HEK293 (cell line): ENCODE results near the gene HTR7.

ENCODE experiments used
- CTCF ChIA-PET: fragments of 350-600 bp; formaldehyde crosslinking; extraction: SDS; loops from one replicate; lab custom pipeline; 2021; ENCODE audit warnings: antibody characterized with exemption; lab: Yijun Ruan, JAX
- POLR2A ChIA-PET: fragments of 300-600 bp; formaldehyde crosslinking; extraction: SDS; loops from one replicate; lab custom pipeline; 2020; ENCODE audit warnings: antibody characterized with exemption, inconsistent platforms; lab: Yijun Ruan, JAX
- H3K27ac ChIP-seq: fragments of 200-500 bp; sonication (Bioruptor generic); 2 replicates; pipeline ENCODE4 v1.5.1; 2014; ENCODE audit warnings: low read depth, low read length, control low read depth, inconsistent platforms; ENCODE audit errors: extremely low read depth
- H3K36me3 ChIP-seq, 2 experiments: fragments of 200-500 bp in 1 of 2; sonication (Bioruptor generic) in 1 of 2; 1 replicate in 1 of 2; 2 replicates in 1 of 2; pipeline ENCODE4 v1.5.1; 2014 to 2017; ENCODE audit warnings: inconsistent platforms in 2 of 2, low read length in 2 of 2; ENCODE audit not compliant: control insufficient read depth in 2 of 2, insufficient read depth in 1 of 2
- H3K4me1 ChIP-seq: fragments of 200-500 bp; sonication (Bioruptor generic); 2 replicates; pipeline ENCODE4 v1.5.1; 2014; ENCODE audit warnings: mild to moderate bottlenecking, low read length, inconsistent platforms; ENCODE audit not compliant: control insufficient read depth, insufficient read depth
- H3K4me3 ChIP-seq: 2 replicates; pipeline ENCODE4 v1.5.1; 2011; ENCODE audit warnings: low read depth, mild to moderate bottlenecking, control low read depth, low read length, moderate library complexity
- H3K9me3 ChIP-seq: fragments of 200-500 bp; sonication (Bioruptor generic); 2 replicates; pipeline ENCODE4 v1.5.1; 2014; ENCODE audit warnings: low read depth, low read length, inconsistent platforms; ENCODE audit not compliant: control insufficient read depth, insufficient read depth
- IKZF3 ChIP-seq: fragments of 450-650 bp; IDR thresholded peaks from 2 replicates; pipeline ENCODE4 v1.5.0; 2018; ENCODE audit warnings: missing biosample characterization, mild to moderate bottlenecking, missing genetic modification characterization, moderate library complexity
- SALL2 ChIP-seq: fragments of 450-650 bp; formaldehyde crosslinking; IDR thresholded peaks from 2 replicates; pipeline ENCODE4 v1.5.0; 2017; ENCODE audit warnings: missing biosample characterization, mild to moderate bottlenecking, missing genetic modification characterization, borderline replicate concordance
- SETDB1 ChIP-seq: IDR thresholded peaks from one replicate; pipeline ENCODE4 v1.6.1; 2017; ENCODE audit warnings: mild to moderate bottlenecking, low read length, moderate library complexity, mixed read lengths; ENCODE audit not compliant: insufficient read length
- ZNF202 ChIP-seq: fragments of 450-650 bp; formaldehyde crosslinking; IDR thresholded peaks from 2 replicates; pipeline ENCODE4 v1.5.1; 2016; ENCODE audit warnings: missing biosample characterization, missing genetic modification characterization, borderline replicate concordance
- ZNF23 ChIP-seq: fragments of 450-650 bp; formaldehyde crosslinking; IDR thresholded peaks from 2 replicates; pipeline ENCODE4 v1.5.1; 2016; ENCODE audit warnings: missing biosample characterization, missing genetic modification characterization, borderline replicate concordance
- ZNF335 ChIP-seq: fragments of 450-650 bp; formaldehyde crosslinking; conservative IDR thresholded peaks from 2 replicates; pipeline ENCODE4 v1.5.1; 2016; ENCODE audit warnings: missing biosample characterization, missing genetic modification characterization
- ZNF341 ChIP-seq: fragments of 450-650 bp; formaldehyde crosslinking; IDR thresholded peaks from 2 replicates; pipeline ENCODE4; 2016; ENCODE audit warnings: low read depth, missing biosample characterization, missing genetic modification characterization
- ZNF560 ChIP-seq: fragments of 450-650 bp; formaldehyde crosslinking; IDR thresholded peaks from 2 replicates; pipeline ENCODE4 v1.5.1; 2017; ENCODE audit warnings: missing biosample characterization, missing genetic modification characterization, borderline replicate concordance
- ZNF596 ChIP-seq: fragments of 450-650 bp; IDR thresholded peaks from 2 replicates; pipeline ENCODE4 v1.5.0; 2018; ENCODE audit warnings: missing biosample characterization, mild to moderate bottlenecking, missing genetic modification characterization, moderate library complexity
- ZNF629 ChIP-seq: fragments of 450-650 bp; formaldehyde crosslinking; IDR thresholded peaks from 2 replicates; pipeline ENCODE4 v1.5.1; 2017; ENCODE audit warnings: missing biosample characterization, missing genetic modification characterization
- ZNF654 ChIP-seq: fragments of 450-650 bp; formaldehyde crosslinking; IDR thresholded peaks from 2 replicates; pipeline ENCODE4 v1.5.1; 2016; ENCODE audit warnings: low read depth, missing biosample characterization, missing genetic modification characterization
- ZNF660 ChIP-seq: fragments of 450-650 bp; IDR thresholded peaks from 2 replicates; pipeline ENCODE4 v1.5.1; 2018; ENCODE audit warnings: missing biosample characterization, mild to moderate bottlenecking, missing genetic modification characterization
- ZNF791 ChIP-seq: fragments of 450-650 bp; formaldehyde crosslinking; IDR thresholded peaks from 2 replicates; pipeline ENCODE4 v1.5.1; 2016; ENCODE audit warnings: missing biosample characterization, missing genetic modification characterization
- ZNF837 ChIP-seq: fragments of 450-650 bp; formaldehyde crosslinking; IDR thresholded peaks from 2 replicates; pipeline ENCODE4 v1.5.1; 2016; ENCODE audit warnings: missing biosample characterization, missing genetic modification characterization
- TF ChIP-seq, protein P1 (sequence below): fragments of 450-650 bp; IDR thresholded peaks from 2 replicates; pipeline ENCODE4 v1.5.1; 2018; ENCODE audit warnings: missing biosample characterization, missing genetic modification characterization
- TF ChIP-seq, protein P2 (sequence below): fragments of 450-650 bp; formaldehyde crosslinking; IDR thresholded peaks from 2 replicates; pipeline ENCODE4 v1.5.1; 2016; ENCODE audit warnings: missing biosample characterization, missing genetic modification characterization
- TF ChIP-seq, protein P3 (sequence below): fragments of 450-650 bp; formaldehyde crosslinking; IDR thresholded peaks from 2 replicates; pipeline ENCODE4 v1.5.1; 2016; ENCODE audit warnings: missing biosample characterization, missing genetic modification characterization
- TF ChIP-seq, protein P4 (sequence below): fragments of 450-650 bp; formaldehyde crosslinking; IDR thresholded peaks from 2 replicates; pipeline ENCODE4 v1.5.1; 2016; ENCODE audit warnings: missing biosample characterization, missing genetic modification characterization
- TF ChIP-seq, protein P5 (sequence below): fragments of 450-650 bp; formaldehyde crosslinking; IDR thresholded peaks from 2 replicates; pipeline ENCODE4 v1.5.1; 2016; ENCODE audit warnings: missing biosample characterization, missing genetic modification characterization
- TF ChIP-seq, protein P6 (sequence below): fragments of 450-650 bp; formaldehyde crosslinking; conservative IDR thresholded peaks from 2 replicates; pipeline ENCODE4 v1.5.1; 2016; ENCODE audit warnings: low read depth, missing biosample characterization, missing genetic modification characterization

HTR7 gene

DNA sequence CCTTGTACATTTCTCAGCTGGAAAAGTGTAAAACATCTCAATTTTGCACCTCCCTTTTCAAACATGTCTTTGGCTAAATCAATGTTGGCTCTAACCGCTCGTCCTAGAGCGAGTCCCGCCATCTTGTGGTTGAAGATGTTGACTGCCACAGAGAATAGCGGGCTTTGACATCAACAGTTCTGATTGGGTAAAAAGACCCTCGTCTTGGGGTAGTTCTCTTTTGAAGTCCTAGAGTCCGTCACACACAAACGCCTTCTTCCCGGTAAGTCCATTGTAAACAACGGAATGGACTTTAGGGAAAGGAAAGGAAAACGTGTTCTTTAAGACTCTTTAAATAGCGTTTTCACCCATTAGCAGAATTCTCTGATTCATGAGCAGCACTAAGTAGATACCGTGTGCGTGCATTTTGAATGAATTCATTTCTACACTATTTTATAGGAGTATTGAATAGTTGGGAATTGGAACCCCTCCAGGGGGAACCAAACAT is 13.5 kb upstream of the HTR7 start:
- Histone ChIP-seq H3K4me1 (peaks cover 9% of the 10 kb centered on the region), H3K9me3 (peaks cover 3% of the 10 kb centered on the region), H3K4me3 (peak overlapping the region; percentile 71), H3K27ac (peak overlapping the region; percentile 71; the same call in 1 of the 2 replicates), H3K36me3 (peaks cover 16% of the 10 kb centered on the region in 2 experiments; a peak in 2 of 3 replicates)
- CTCF ChIA-PET: interaction anchor here (0.6 to 2.0 kb wide), 13 partner anchors 9 to 1856 kb away, joined by 3 to 7 read pairs (median 3); partner anchors contain the start of gene HTR7
- POLR2A ChIA-PET: interaction anchor here (0.9 to 1.1 kb wide), 2 partner anchors 9 to 344 kb away, joined by 3 to 4 read pairs; no protein-coding TSS in a partner anchor
- TF ChIP-seq, protein P1, sequence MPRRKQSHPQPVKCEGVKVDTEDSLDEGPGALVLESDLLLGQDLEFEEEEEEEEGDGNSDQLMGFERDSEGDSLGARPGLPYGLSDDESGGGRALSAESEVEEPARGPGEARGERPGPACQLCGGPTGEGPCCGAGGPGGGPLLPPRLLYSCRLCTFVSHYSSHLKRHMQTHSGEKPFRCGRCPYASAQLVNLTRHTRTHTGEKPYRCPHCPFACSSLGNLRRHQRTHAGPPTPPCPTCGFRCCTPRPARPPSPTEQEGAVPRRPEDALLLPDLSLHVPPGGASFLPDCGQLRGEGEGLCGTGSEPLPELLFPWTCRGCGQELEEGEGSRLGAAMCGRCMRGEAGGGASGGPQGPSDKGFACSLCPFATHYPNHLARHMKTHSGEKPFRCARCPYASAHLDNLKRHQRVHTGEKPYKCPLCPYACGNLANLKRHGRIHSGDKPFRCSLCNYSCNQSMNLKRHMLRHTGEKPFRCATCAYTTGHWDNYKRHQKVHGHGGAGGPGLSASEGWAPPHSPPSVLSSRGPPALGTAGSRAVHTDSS (tag by site-specific recombination): 0 out of 2 replicates have a peak, but pooled peaks have one; percentile 15
- TF ChIP-seq ZNF837 (tag by site-specific recombination) (no peak), IKZF3 (tag by site-specific recombination) (peak; percentile 65; the same call in 1 of the 2 replicates), ZNF560 (tag by site-specific recombination) (no peak), ZNF341 (tag by site-specific recombination) (0 out of 2 replicates have a peak, but pooled peaks have one; percentile 36), ZNF596 (tag by site-specific recombination) (peak; percentile 67), ZNF23 (tag by site-specific recombination) (no peak), ZNF335 (tag by site-specific recombination) (peak; percentile 95), ZNF660 (peak; percentile 13; the same call in 1 of the 2 replicates), ZNF654 (tag by site-specific recombination) (peak; percentile 70), SALL2 (tag by site-specific recombination) (no peak), ZNF629 (tag by site-specific recombination) (peak; percentile 23; the same call in 1 of the 2 replicates), SETDB1 (peak; percentile 21), ZNF791 (tag by site-specific recombination) (no peak), ZNF202 (tag by site-specific recombination) (no peak)
- TF ChIP-seq, protein P2, sequence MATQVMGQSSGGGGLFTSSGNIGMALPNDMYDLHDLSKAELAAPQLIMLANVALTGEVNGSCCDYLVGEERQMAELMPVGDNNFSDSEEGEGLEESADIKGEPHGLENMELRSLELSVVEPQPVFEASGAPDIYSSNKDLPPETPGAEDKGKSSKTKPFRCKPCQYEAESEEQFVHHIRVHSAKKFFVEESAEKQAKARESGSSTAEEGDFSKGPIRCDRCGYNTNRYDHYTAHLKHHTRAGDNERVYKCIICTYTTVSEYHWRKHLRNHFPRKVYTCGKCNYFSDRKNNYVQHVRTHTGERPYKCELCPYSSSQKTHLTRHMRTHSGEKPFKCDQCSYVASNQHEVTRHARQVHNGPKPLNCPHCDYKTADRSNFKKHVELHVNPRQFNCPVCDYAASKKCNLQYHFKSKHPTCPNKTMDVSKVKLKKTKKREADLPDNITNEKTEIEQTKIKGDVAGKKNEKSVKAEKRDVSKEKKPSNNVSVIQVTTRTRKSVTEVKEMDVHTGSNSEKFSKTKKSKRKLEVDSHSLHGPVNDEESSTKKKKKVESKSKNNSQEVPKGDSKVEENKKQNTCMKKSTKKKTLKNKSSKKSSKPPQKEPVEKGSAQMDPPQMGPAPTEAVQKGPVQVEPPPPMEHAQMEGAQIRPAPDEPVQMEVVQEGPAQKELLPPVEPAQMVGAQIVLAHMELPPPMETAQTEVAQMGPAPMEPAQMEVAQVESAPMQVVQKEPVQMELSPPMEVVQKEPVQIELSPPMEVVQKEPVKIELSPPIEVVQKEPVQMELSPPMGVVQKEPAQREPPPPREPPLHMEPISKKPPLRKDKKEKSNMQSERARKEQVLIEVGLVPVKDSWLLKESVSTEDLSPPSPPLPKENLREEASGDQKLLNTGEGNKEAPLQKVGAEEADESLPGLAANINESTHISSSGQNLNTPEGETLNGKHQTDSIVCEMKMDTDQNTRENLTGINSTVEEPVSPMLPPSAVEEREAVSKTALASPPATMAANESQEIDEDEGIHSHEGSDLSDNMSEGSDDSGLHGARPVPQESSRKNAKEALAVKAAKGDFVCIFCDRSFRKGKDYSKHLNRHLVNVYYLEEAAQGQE (tag by site-specific recombination): no peak
- TF ChIP-seq, protein P3, sequence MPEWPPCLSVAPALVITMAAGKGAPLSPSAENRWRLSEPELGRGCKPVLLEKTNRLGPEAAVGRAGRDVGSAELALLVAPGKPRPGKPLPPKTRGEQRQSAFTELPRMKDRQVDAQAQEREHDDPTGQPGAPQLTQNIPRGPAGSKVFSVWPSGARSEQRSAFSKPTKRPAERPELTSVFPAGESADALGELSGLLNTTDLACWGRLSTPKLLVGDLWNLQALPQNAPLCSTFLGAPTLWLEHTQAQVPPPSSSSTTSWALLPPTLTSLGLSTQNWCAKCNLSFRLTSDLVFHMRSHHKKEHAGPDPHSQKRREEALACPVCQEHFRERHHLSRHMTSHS: no peak
- TF ChIP-seq, protein P4, sequence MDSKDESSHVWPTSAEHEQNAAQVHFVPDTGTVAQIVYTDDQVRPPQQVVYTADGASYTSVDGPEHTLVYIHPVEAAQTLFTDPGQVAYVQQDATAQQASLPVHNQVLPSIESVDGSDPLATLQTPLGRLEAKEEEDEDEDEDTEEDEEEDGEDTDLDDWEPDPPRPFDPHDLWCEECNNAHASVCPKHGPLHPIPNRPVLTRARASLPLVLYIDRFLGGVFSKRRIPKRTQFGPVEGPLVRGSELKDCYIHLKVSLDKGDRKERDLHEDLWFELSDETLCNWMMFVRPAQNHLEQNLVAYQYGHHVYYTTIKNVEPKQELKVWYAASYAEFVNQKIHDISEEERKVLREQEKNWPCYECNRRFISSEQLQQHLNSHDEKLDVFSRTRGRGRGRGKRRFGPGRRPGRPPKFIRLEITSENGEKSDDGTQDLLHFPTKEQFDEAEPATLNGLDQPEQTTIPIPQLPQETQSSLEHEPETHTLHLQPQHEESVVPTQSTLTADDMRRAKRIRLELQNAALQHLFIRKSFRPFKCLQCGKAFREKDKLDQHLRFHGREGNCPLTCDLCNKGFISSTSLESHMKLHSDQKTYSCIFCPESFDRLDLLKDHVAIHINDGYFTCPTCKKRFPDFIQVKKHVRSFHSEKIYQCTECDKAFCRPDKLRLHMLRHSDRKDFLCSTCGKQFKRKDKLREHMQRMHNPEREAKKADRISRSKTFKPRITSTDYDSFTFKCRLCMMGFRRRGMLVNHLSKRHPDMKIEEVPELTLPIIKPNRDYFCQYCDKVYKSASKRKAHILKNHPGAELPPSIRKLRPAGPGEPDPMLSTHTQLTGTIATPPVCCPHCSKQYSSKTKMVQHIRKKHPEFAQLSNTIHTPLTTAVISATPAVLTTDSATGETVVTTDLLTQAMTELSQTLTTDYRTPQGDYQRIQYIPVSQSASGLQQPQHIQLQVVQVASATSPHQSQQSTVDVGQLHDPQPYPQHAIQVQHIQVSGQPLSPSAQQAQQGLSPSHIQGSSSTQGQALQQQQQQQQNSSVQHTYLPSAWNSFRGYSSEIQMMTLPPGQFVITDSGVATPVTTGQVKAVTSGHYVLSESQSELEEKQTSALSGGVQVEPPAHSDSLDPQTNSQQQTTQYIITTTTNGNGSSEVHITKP (tag by site-specific recombination): peak; percentile 41; the same call in 1 of the 2 replicates
- TF ChIP-seq, protein P5, sequence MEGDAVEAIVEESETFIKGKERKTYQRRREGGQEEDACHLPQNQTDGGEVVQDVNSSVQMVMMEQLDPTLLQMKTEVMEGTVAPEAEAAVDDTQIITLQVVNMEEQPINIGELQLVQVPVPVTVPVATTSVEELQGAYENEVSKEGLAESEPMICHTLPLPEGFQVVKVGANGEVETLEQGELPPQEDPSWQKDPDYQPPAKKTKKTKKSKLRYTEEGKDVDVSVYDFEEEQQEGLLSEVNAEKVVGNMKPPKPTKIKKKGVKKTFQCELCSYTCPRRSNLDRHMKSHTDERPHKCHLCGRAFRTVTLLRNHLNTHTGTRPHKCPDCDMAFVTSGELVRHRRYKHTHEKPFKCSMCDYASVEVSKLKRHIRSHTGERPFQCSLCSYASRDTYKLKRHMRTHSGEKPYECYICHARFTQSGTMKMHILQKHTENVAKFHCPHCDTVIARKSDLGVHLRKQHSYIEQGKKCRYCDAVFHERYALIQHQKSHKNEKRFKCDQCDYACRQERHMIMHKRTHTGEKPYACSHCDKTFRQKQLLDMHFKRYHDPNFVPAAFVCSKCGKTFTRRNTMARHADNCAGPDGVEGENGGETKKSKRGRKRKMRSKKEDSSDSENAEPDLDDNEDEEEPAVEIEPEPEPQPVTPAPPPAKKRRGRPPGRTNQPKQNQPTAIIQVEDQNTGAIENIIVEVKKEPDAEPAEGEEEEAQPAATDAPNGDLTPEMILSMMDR (tag by site-specific recombination): peak; percentile 47; the same call in 1 of the 2 replicates
- TF ChIP-seq, protein P6, sequence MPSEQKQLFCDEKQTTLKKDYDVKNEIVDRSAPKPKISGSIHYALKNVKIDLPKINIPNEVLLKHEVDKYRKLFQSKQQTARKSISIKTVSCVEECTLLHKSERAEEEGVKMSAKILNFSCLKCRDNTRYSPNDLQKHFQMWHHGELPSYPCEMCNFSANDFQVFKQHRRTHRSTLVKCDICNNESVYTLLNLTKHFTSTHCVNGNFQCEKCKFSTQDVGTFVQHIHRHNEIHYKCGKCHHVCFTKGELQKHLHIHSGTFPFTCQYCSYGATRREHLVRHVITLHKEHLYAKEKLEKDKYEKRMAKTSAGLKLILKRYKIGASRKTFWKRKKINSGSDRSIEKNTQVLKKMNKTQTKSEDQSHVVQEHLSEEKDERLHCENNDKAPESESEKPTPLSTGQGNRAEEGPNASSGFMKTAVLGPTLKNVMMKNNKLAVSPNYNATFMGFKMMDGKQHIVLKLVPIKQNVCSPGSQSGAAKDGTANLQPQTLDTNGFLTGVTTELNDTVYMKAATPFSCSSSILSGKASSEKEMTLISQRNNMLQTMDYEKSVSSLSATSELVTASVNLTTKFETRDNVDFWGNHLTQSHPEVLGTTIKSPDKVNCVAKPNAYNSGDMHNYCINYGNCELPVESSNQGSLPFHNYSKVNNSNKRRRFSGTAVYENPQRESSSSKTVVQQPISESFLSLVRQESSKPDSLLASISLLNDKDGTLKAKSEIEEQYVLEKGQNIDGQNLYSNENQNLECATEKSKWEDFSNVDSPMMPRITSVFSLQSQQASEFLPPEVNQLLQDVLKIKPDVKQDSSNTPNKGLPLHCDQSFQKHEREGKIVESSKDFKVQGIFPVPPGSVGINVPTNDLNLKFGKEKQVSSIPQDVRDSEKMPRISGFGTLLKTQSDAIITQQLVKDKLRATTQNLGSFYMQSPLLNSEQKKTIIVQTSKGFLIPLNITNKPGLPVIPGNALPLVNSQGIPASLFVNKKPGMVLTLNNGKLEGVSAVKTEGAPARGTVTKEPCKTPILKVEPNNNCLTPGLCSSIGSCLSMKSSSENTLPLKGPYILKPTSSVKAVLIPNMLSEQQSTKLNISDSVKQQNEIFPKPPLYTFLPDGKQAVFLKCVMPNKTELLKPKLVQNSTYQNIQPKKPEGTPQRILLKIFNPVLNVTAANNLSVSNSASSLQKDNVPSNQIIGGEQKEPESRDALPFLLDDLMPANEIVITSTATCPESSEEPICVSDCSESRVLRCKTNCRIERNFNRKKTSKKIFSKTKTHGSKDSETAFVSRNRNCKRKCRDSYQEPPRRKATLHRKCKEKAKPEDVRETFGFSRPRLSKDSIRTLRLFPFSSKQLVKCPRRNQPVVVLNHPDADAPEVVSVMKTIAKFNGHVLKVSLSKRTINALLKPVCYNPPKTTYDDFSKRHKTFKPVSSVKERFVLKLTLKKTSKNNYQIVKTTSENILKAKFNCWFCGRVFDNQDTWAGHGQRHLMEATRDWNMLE (tag by site-specific recombination): peak; percentile 39; the same call in 1 of the 2 replicates
